Esophagus squamous epithelium (tissue), 4 donors: ENCODE results near the gene KCNMB2.

Experiments used
- POLR2A ChIP-seq, 4 donors: fragments of 450-650 bp; IDR thresholded peaks; one replicate each; pipeline ENCODE4 v1.6.1; 2017; ENCODE audit warnings: antibody characterized with exemption in 4 of 4, mild to moderate bottlenecking in 4 of 4, moderate library complexity in 3 of 4
- TF ChIP-seq, protein P1 (sequence below), 6 experiments: fragments of 450-650 bp in 4 of 6; fragments of 200-600 bp in 2 of 6; sonication (generic) in 2 of 6; IDR thresholded peaks; one replicate each; pipeline ENCODE4 v1.5.1; 2016 to 2019; ENCODE audit warnings: antibody characterized with exemption in 6 of 6, mild to moderate bottlenecking in 4 of 6, moderate library complexity in 4 of 6

DNA sequence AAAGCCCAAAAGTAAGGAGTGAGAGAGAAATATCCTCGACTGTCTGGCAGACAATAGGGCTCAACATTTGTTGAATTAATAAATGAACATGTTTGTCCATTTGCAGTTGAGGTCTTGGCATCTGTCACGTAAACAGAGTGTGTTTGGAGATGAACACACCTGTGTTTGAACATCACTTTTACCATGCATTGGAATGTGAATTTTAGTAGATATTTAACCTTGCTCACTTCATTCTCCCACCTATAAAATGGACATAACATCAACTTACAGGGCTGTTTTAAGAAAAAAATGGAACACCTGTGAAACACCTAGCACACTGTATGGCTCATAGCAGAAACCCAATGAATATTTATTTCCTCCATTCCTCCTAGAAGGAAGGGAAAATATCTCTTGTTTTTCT, 204.8 kb downstream of the KCNMB2 start:
- TF ChIP-seq POLR2A (IDR thresholded peaks at IDR 0.05): no peak
- TF ChIP-seq, protein P1, sequence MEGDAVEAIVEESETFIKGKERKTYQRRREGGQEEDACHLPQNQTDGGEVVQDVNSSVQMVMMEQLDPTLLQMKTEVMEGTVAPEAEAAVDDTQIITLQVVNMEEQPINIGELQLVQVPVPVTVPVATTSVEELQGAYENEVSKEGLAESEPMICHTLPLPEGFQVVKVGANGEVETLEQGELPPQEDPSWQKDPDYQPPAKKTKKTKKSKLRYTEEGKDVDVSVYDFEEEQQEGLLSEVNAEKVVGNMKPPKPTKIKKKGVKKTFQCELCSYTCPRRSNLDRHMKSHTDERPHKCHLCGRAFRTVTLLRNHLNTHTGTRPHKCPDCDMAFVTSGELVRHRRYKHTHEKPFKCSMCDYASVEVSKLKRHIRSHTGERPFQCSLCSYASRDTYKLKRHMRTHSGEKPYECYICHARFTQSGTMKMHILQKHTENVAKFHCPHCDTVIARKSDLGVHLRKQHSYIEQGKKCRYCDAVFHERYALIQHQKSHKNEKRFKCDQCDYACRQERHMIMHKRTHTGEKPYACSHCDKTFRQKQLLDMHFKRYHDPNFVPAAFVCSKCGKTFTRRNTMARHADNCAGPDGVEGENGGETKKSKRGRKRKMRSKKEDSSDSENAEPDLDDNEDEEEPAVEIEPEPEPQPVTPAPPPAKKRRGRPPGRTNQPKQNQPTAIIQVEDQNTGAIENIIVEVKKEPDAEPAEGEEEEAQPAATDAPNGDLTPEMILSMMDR (IDR thresholded peaks at IDR 0.05): no peak
